Astrocyte (in vitro differentiated cells and primary cell): ENCODE measurements around the gene ANO5. TPM values are rescaled to one million over a fixed set of nuclear protein-coding genes. Genes with fewer than 3 reads are reported as not detected.

Source experiments
- DNase-seq: peaks from one replicate; pipeline ENCODE4 v3.0.0-alpha.2; 2010; ENCODE audit warnings: low read depth
- FAIRE-seq: peaks from 2 replicates; lab custom pipeline; 2011; peaks lifted over from hg19 to GRCh38; lab: Jason Lieb, UNC
- H2AFZ ChIP-seq: 2 replicates; pipeline ENCODE4 v1.6.0; 2012; ENCODE audit warnings: low read depth, low read length, inconsistent platforms
- H3K27ac ChIP-seq: 2 replicates; pipeline ENCODE4 v1.5.1; 2011; ENCODE audit warnings: low read depth, low read length, inconsistent platforms
- H3K27me3 ChIP-seq: 2 replicates; pipeline ENCODE4 v1.6.0; 2011; ENCODE audit warnings: low read length, inconsistent platforms; ENCODE audit not compliant: insufficient read depth
- H3K36me3 ChIP-seq: 2 replicates; pipeline ENCODE4 v1.5.1; 2011; ENCODE audit warnings: low read length, inconsistent platforms; ENCODE audit not compliant: insufficient read depth
- H3K4me1 ChIP-seq: 2 replicates; pipeline ENCODE4 v1.5.1; 2011; ENCODE audit warnings: low read length, inconsistent platforms; ENCODE audit not compliant: insufficient read depth
- H3K4me2 ChIP-seq: 2 replicates; pipeline ENCODE4 v1.6.0; 2012; ENCODE audit warnings: low read length, inconsistent platforms
- H3K4me3 ChIP-seq: 2 replicates; pipeline ENCODE4 v1.5.1; 2011; ENCODE audit warnings: low read depth, mild to moderate bottlenecking, low read length, inconsistent platforms; ENCODE audit not compliant: insufficient read depth
- H3K79me2 ChIP-seq: 2 replicates; pipeline ENCODE4 v1.6.0; 2012; ENCODE audit warnings: mild to moderate bottlenecking, low read length, inconsistent platforms; ENCODE audit not compliant: insufficient read depth
- H3K9ac ChIP-seq: 2 replicates; pipeline ENCODE4 v1.6.0; 2012; ENCODE audit warnings: mild to moderate bottlenecking, low read length, inconsistent platforms
- H3K9me3 ChIP-seq: 2 replicates; pipeline ENCODE4 v1.5.1; 2012; ENCODE audit warnings: low read depth, mild to moderate bottlenecking, low read length, inconsistent platforms; ENCODE audit not compliant: insufficient read depth
- H4K20me1 ChIP-seq: 2 replicates; pipeline ENCODE4 v1.6.0; 2012; ENCODE audit warnings: low read length, inconsistent platforms; ENCODE audit not compliant: insufficient read depth
- H3K27ac Mint-ChIP-seq: one replicate; pipeline ENCODE4 v1.8.0; 2021; ENCODE audit warnings: mild to moderate bottlenecking, mixed read lengths; ENCODE audit not compliant: unreplicated experiment
- H3K27me3 Mint-ChIP-seq: one replicate; pipeline ENCODE4 v1.8.0; 2021; ENCODE audit warnings: low read depth, mixed read lengths; ENCODE audit not compliant: unreplicated experiment
- H3K36me3 Mint-ChIP-seq: one replicate; pipeline ENCODE4 v1.8.0; 2021; ENCODE audit warnings: low read depth, mixed read lengths; ENCODE audit not compliant: unreplicated experiment
- H3K4me1 Mint-ChIP-seq: one replicate; pipeline ENCODE4 v1.8.0; 2021; ENCODE audit warnings: low read depth, mixed read lengths; ENCODE audit not compliant: unreplicated experiment
- H3K4me3 Mint-ChIP-seq: one replicate; pipeline ENCODE4 v1.8.0; 2021; ENCODE audit warnings: mild to moderate bottlenecking, moderate library complexity, mixed read lengths; ENCODE audit not compliant: unreplicated experiment
- H3K9me3 Mint-ChIP-seq: one replicate; pipeline ENCODE4 v1.8.0; 2021; ENCODE audit warnings: mild to moderate bottlenecking, mixed read lengths; ENCODE audit not compliant: unreplicated experiment
- EZH2 ChIP-seq: IDR thresholded peaks from 2 replicates; pipeline ENCODE4 v1.6.1; 2012; ENCODE audit warnings: mild to moderate bottlenecking, low read length, inconsistent platforms; ENCODE audit not compliant: insufficient read depth
- total RNA-seq: library from RNA; stranded (reverse); gene quantifications from 2 replicates; pipeline ENCODE4 v1.2.1, GENCODE V29; 2021
- TF ChIP-seq, protein P1 (sequence below): IDR thresholded peaks from 2 replicates; pipeline ENCODE4 v1.5.1; 2011; ENCODE audit warnings: low read depth, mild to moderate bottlenecking, inconsistent platforms, low read length, moderate library complexity; ENCODE audit not compliant: insufficient read depth

The ANO5 gene
- total RNA-seq, 1 donor from 2014 or later, result 2.5 TPM

DNA sequence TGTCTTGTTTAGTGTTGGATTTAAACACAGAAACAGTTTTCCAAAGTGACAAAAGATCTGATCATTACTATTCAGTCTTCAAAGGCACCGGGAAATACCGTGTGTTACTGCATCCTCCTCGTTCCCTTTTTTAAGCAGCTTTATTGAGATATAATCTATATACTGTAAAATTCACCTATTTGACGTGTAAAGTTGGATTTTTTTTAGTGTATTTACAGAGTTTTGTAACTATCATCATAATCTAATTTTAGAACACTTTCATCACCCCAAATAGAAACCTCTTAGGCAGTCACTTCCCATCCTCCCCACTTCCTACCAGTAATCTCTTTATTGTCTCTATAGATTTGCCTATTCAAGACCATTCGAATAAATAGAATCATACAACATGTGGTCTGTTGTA, 1.4 kb downstream of the ANO5 start:
- Histone ChIP-seq H2AFZ (no peak overlapping the region), H4K20me1 (no peaks in the 10 kb centered on the region), H3K9ac (no peak overlapping the region), H3K27me3 (peaks cover 2% of the 10 kb centered on the region), H3K4me3 (no peak overlapping the region), H3K4me2 (peak overlapping the region; percentile 96), H3K79me2 (no peaks in the 10 kb centered on the region), H3K9me3 (no peaks in the 10 kb centered on the region), H3K27ac (no peak overlapping the region), H3K4me1 (peaks cover 9% of the 10 kb centered on the region), H3K36me3 (no peaks in the 10 kb centered on the region)
- Mint-ChIP-seq H3K27ac (no peak overlapping the region), H3K9me3 (no peaks in the 10 kb centered on the region), H3K27me3 (peaks cover 2% of the 10 kb centered on the region), H3K4me3 (peak overlapping the region; percentile 96), H3K36me3 (no peaks in the 10 kb centered on the region), H3K4me1 (peaks cover 3% of the 10 kb centered on the region)
- DNase-seq, result no peak
- FAIRE-seq, result no peak
- TF ChIP-seq EZH2, result no peak
- TF ChIP-seq, protein P1, sequence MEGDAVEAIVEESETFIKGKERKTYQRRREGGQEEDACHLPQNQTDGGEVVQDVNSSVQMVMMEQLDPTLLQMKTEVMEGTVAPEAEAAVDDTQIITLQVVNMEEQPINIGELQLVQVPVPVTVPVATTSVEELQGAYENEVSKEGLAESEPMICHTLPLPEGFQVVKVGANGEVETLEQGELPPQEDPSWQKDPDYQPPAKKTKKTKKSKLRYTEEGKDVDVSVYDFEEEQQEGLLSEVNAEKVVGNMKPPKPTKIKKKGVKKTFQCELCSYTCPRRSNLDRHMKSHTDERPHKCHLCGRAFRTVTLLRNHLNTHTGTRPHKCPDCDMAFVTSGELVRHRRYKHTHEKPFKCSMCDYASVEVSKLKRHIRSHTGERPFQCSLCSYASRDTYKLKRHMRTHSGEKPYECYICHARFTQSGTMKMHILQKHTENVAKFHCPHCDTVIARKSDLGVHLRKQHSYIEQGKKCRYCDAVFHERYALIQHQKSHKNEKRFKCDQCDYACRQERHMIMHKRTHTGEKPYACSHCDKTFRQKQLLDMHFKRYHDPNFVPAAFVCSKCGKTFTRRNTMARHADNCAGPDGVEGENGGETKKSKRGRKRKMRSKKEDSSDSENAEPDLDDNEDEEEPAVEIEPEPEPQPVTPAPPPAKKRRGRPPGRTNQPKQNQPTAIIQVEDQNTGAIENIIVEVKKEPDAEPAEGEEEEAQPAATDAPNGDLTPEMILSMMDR, result no peak

DNA sequence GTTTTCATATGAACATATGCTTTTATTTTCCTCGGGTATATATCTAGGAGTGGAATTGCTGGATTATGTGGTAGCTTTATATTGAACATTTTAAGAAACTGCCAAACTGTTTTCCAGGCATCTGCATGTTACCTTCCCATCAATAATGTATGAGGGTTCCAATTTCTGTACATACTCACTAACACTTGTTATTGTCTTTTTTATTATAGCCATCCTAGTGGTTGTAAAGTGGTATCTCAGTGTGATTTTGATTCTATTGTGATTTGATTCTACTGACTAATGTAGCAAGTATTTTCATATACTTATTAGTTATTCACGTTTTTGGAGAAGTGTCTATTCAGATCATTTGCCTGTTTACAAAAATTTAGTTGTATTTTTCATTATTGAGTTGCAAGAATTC, 2.0 kb downstream of the ANO5 start:
- no peak overlapping the region for H3K4me2 ChIP-seq
- no peaks in the 10 kb centered on the region for H3K36me3 ChIP-seq
- H3K27ac ChIP-seq, result no peak overlapping the region
- H3K4me3 Mint-ChIP-seq, result no peak overlapping the region
- no peak for TF ChIP-seq EZH2
- H3K4me3 ChIP-seq, result no peak overlapping the region
- peaks cover 9% of the 10 kb centered on the region for H3K4me1 ChIP-seq
- H3K27me3 Mint-ChIP-seq, result peaks cover 2% of the 10 kb centered on the region
- H3K27ac Mint-ChIP-seq, result no peak overlapping the region
- no peaks in the 10 kb centered on the region for H4K20me1 ChIP-seq
- FAIRE-seq (no peak), DNase-seq (no peak)
- no peak overlapping the region for H3K9ac ChIP-seq
- H3K27me3 ChIP-seq, result peaks cover 2% of the 10 kb centered on the region
- H2AFZ ChIP-seq, result no peak overlapping the region
- H3K4me1 Mint-ChIP-seq, result peaks cover 2% of the 10 kb centered on the region
- H3K36me3 Mint-ChIP-seq, result no peaks in the 10 kb centered on the region
- no peaks in the 10 kb centered on the region for H3K9me3 Mint-ChIP-seq
- H3K9me3 ChIP-seq, result no peaks in the 10 kb centered on the region
- no peaks in the 10 kb centered on the region for H3K79me2 ChIP-seq

DNA sequence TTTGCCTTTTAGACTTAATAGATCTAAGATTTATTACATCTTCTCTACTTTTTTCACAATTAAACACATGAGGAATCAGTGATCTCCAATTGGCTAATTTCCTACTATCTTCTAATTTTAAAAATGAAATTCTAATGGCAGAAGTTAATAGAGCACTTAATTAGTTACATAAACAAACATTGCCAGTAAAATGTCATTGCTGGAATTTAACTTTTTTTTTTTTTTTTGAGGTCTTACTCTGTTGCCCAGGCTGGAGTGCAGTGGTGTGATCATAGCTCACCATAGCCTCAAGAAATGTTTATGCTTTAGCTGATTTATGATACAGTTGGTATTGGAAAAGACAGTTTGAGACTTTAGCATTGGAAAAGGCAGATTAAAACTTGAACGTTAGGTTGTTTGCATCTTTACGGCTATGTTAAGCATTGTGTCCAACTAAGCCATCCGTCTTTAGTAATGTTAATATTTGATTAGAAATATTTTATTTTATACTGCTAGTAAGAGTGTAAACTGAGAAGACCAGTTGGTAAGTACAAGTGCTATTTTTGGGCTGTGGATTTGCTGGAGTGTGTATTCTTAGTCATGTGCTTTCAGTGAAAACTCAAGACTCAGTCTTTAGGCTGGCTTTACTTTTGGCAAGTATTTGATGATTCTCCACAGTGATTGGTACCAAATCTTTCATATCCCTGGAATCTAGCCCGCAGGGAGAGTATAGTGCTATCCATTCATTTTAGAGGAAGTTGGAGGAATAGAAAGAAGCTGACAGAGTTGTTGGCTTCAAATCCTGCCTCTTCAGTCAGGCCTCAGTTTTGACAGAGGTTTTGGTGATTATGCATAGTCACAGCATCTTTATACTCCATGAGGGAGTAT, 4.5 kb downstream of the ANO5 start:
- DNase-seq (no peak), FAIRE-seq (no peak)
- Histone ChIP-seq H3K9ac (no peak overlapping the region), H3K79me2 (no peaks in the 10 kb centered on the region), H3K36me3 (no peaks in the 10 kb centered on the region), H4K20me1 (no peaks in the 10 kb centered on the region), H2AFZ (no peak overlapping the region), H3K9me3 (no peaks in the 10 kb centered on the region), H3K4me2 (no peak overlapping the region), H3K4me3 (no peak overlapping the region), H3K4me1 (peaks cover 9% of the 10 kb centered on the region), H3K27me3 (peaks cover 2% of the 10 kb centered on the region), H3K27ac (no peak overlapping the region)
- no peaks in the 10 kb centered on the region for H3K4me1 Mint-ChIP-seq
- H3K36me3 Mint-ChIP-seq, result no peaks in the 10 kb centered on the region
- H3K4me3 Mint-ChIP-seq, result no peak overlapping the region
- no peaks in the 10 kb centered on the region for H3K27me3 Mint-ChIP-seq
- no peak for TF ChIP-seq EZH2
- TF ChIP-seq, protein P1, result no peak
- H3K27ac Mint-ChIP-seq, result no peak overlapping the region
- no peaks in the 10 kb centered on the region for H3K9me3 Mint-ChIP-seq
